BE2C (cell line): Measurements from ENCODE around the gene MTERF1. TPM values are rescaled to one million over a fixed set of nuclear protein-coding genes. Genes with fewer than 3 reads are reported as not detected.
A peak's percentile ranks its signal among the peaks of the same experiment; 100 is the strongest.

Experiments
- DNase-seq: peaks from one replicate; pipeline ENCODE4 v3.0.0-alpha.2; 2020
- H3K27me3 ChIP-seq: fragments of 250-450 bp; sonication (Bioruptor Pico); 2 replicates; pipeline ENCODE4 v1.5.1; 2020; ENCODE audit warnings: mild to moderate bottlenecking
- H3K36me3 ChIP-seq: fragments of 250-450 bp; sonication (Bioruptor Pico); 2 replicates; pipeline ENCODE4 v1.5.1; 2020; ENCODE audit warnings: mild to moderate bottlenecking
- H3K4me1 ChIP-seq: fragments of 250-450 bp; sonication (Bioruptor Pico); 2 replicates; pipeline ENCODE4 v1.5.1; 2020
- H3K4me3 ChIP-seq: 2 replicates; pipeline ENCODE4 v1.5.1; 2011; ENCODE audit warnings: low read depth, low read length
- H3K9me3 ChIP-seq: fragments of 250-450 bp; sonication (Bioruptor Pico); 2 replicates; pipeline ENCODE4 v1.5.1; 2020
- CTCF ChIP-seq: IDR thresholded peaks from 2 replicates; pipeline ENCODE4 v1.5.1; 2012; ENCODE audit warnings: mild to moderate bottlenecking, low read depth, low read length
- polyA plus RNA-seq: library from polyadenylated mRNA; unstranded; fragments of >200 nt; gene quantifications from one replicate; pipeline ENCODE4 v1.2.1, GENCODE V29; 2012; ENCODE audit warnings: low read depth, missing spikeins; ENCODE audit not compliant: insufficient read length, insufficient read depth

MTERF1 gene
- 9.6 TPM for polyA plus RNA-seq

GRCh38 chr7:91880413-91881241 lies at the start of gene MTERF1:
Gene MTERF1 (minus strand): TSS chr7:91880702. CDS start chr7:91880083, 619 bp downstream.
- no peaks in the 10 kb centered on the region for H3K27me3 ChIP-seq
- no peaks in the 10 kb centered on the region for H3K36me3 ChIP-seq
- peak; percentile 95 for DNase-seq
- peak; percentile 96 for TF ChIP-seq CTCF
- H3K9me3 ChIP-seq: no peaks in the 10 kb centered on the region
- peaks cover 3% of the 10 kb centered on the region; the same call in 1 of the 2 replicates for H3K4me1 ChIP-seq
- H3K4me3 ChIP-seq: peak within 1 kb of the TSS; percentile 91

- Histone ChIP-seq H3K36me3 (no peaks in the 10 kb centered on the region), H3K4me3 (no peak overlapping the region), H3K9me3 (no peaks in the 10 kb centered on the region), H3K4me1 (0 out of 2 replicates have a peak, but pooled peaks cover 3% of the 10 kb centered on the region), H3K27me3 (peaks cover 24% of the 10 kb centered on the region)
- no peak for DNase-seq
- TF ChIP-seq CTCF: no peak
Measured at GRCh38 chr7:91929463-91929862, 49.0 kb upstream of the MTERF1 start.

- DNase-seq: no peak
Measured at GRCh38 chr7:91927912-91928311, 47.4 kb upstream of the MTERF1 start.

GRCh38 chr7:91922857-91923256 lies 42.4 kb upstream of the MTERF1 start:
- no peaks in the 10 kb centered on the region for H3K36me3 ChIP-seq
- no peak for TF ChIP-seq CTCF
- no peak overlapping the region for H3K4me3 ChIP-seq
- H3K9me3 ChIP-seq: no peaks in the 10 kb centered on the region
- DNase-seq: no peak
- peaks cover 22% of the 10 kb centered on the region for H3K27me3 ChIP-seq
- no peaks in the 10 kb centered on the region for H3K4me1 ChIP-seq

More at GRCh38 chr7:91927912-91928311, 47.4 kb upstream of the MTERF1 start:
- no peaks in the 10 kb centered on the region for H3K36me3 ChIP-seq
- 0 out of 2 replicates have a peak, but pooled peaks cover 3% of the 10 kb centered on the region for H3K4me1 ChIP-seq
- TF ChIP-seq CTCF: no peak
- H3K9me3 ChIP-seq: no peaks in the 10 kb centered on the region
- H3K27me3 ChIP-seq: peaks cover 26% of the 10 kb centered on the region
- no peak overlapping the region for H3K4me3 ChIP-seq

- DNase-seq: no peak
- no peak for TF ChIP-seq CTCF
- H3K36me3 ChIP-seq: no peaks in the 10 kb centered on the region
- H3K4me3 ChIP-seq: no peak overlapping the region
- H3K27me3 ChIP-seq: peaks cover 16% of the 10 kb centered on the region
- H3K9me3 ChIP-seq: no peaks in the 10 kb centered on the region
- H3K4me1 ChIP-seq: no peaks in the 10 kb centered on the region
Measured at GRCh38 chr7:91918356-91918755, 37.9 kb upstream of the MTERF1 start.

- H3K27me3 ChIP-seq: peaks cover 13% of the 10 kb centered on the region
- DNase-seq: no peak
- no peaks in the 10 kb centered on the region for H3K36me3 ChIP-seq
- no peak overlapping the region for H3K4me3 ChIP-seq
- no peak for TF ChIP-seq CTCF
- H3K4me1 ChIP-seq: no peaks in the 10 kb centered on the region
- no peaks in the 10 kb centered on the region for H3K9me3 ChIP-seq
Measured at GRCh38 chr7:91916051-91916440, 35.5 kb upstream of the MTERF1 start.
